Stimulated activated CD4-positive, alpha-beta T cell treated with anti-CD3 and anti-CD28 coated beads, TNF-alpha, amount 100 ng/mL, for 1 hour (primary cell): ENCODE measurements around the gene PTGDR2.

Source experiments
- DNase-seq, 3 donors: peaks; one replicate each; pipeline ENCODE4 v3.0.0-alpha.2; 2020; ENCODE audit warnings: low read depth in 3 of 3, low spot score in 1 of 3

PTGDR2 gene

GRCh38 chr11:60813324-60813723 lies 42.4 kb downstream of the PTGDR2 start:
- DNase-seq: no peak

GRCh38 chr11:60810569-60810968 lies 45.2 kb downstream of the PTGDR2 start:
- no peak for DNase-seq

GRCh38 chr11:60810151-60810550 lies 45.6 kb downstream of the PTGDR2 start:
- no peak for DNase-seq

- DNase-seq: no peak
Measured at GRCh38 chr11:60809691-60810090, 46.1 kb downstream of the PTGDR2 start.

DNA sequence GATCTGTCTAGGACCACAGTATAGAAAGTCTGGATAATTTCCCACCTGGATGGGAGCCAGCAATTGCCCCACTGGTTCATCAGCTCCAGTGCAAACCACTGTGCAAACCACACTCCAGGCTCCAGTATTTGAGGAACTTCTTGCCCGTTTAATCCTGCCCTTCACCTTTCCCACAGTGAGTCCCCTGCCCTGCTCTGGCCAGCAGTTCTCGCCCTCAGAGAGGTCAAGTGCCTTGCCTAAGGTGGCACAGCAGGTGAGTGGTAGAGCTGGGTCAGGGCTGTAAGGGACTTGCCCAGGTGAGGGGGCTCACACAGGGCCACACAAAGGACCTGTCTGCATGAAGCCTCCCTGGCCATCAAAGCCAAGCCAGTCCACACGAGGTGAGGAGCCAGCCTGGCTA lies 46.5 kb downstream of the PTGDR2 start:
- no peak for DNase-seq

DNA sequence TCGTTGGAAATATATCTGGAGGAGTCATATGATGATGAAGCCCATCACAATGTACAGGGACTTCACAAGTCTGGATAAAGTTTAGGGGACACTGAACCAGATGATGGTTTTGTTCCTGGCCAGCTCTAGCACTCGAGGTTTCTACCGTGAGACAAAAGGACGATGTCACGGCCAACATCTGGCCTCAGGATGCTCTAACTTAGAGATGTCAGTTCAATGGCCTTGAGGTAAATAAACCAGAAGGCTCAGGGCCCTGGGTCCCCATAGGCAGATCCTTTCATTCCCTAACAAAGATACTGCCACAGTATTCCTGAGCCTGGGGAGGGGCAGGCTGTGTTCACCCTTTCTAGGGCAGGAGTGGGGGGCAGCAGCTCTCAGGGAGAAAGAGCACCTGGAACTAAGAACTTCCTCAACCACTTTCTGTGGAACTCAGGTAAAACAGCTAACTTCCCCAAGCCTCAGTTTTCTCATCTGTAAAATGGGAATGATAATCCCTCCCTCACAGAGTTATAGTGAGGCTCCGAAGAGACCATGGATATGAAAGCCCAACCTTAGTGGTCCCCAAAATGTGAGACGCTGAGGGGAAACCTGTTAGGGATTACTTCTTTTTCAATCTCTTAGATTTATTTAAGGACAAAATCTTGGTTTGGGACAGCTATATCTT lies 52.3 kb downstream of the PTGDR2 start:
- DNase-seq: no peak

- DNase-seq: no peak
Measured at GRCh38 chr11:60801194-60801593, 54.6 kb downstream of the PTGDR2 start.
